H1 (cell line): Measurements from ENCODE around the gene LSM10. TPM values are rescaled to one million over a fixed set of nuclear protein-coding genes. Genes with fewer than 3 reads are reported as not detected.

Source experiments
- ASH2L ChIP-seq: fragments of 200-600, 300-600 bp; sonication (generic); IDR thresholded peaks from one replicate; pipeline ENCODE4 v1.7.1; 2017; ENCODE audit warnings: low read length
- ATF2 ChIP-seq: IDR thresholded peaks from 2 replicates; pipeline ENCODE4 v1.6.1; 2012; ENCODE audit warnings: low read length, inconsistent platforms
- CHD2 ChIP-seq: IDR thresholded peaks from 2 replicates; pipeline ENCODE4 v1.6.1; 2012; ENCODE audit warnings: low read length, improper control_type of control experiment
- E2F6 ChIP-seq: IDR thresholded peaks from 2 replicates; pipeline ENCODE4 v1.6.1; 2012; ENCODE audit warnings: inconsistent platforms
- EZH2 ChIP-seq: fragments of 200-600 bp; sonication (generic); IDR thresholded peaks from 2 replicates; pipeline ENCODE4 v1.7.1; 2012; ENCODE audit warnings: low read depth, mild to moderate bottlenecking, moderate library complexity, low read length, inconsistent platforms; ENCODE audit not compliant: severe bottlenecking
- HDAC2 ChIP-seq, 2 experiments: fragments of 300-600 bp in 1 of 2; sonication (generic) in 1 of 2; IDR thresholded peaks; 2 replicates each; pipeline ENCODE4 v1.6.1; 2011 to 2012; ENCODE audit warnings: low read depth in 2 of 2, low read length in 2 of 2, mild to moderate bottlenecking in 2 of 2, moderate library complexity in 2 of 2, borderline replicate concordance in 1 of 2, inconsistent platforms in 1 of 2
- HDAC6 ChIP-seq: IDR thresholded peaks from one replicate; pipeline ENCODE4 v1.7.1; 2012; ENCODE audit warnings: low read depth, mild to moderate bottlenecking, inconsistent platforms, low read length, moderate library complexity
- KDM5A ChIP-seq: fragments of 200-600 bp; IDR thresholded peaks from 2 replicates; pipeline ENCODE4 v1.7.1; 2012; ENCODE audit warnings: mild to moderate bottlenecking, low read length, inconsistent platforms, mixed read lengths
- POU5F1 ChIP-seq: IDR thresholded peaks from 2 replicates; pipeline ENCODE4 v1.6.1; 2011; ENCODE audit warnings: low read depth, mild to moderate bottlenecking, low read length, moderate library complexity
- RAD21 ChIP-seq, 2 experiments: IDR thresholded peaks in 1 of 2; conservative IDR thresholded peaks in 1 of 2; 2 replicates each; pipeline ENCODE4 v1.6.1; 2011; ENCODE audit warnings: low read depth in 2 of 2, low read length in 2 of 2, improper control_type of control experiment in 1 of 2, inconsistent platforms in 1 of 2, mild to moderate bottlenecking in 1 of 2, moderate library complexity in 1 of 2
- RBBP5 ChIP-seq: IDR thresholded peaks from 2 replicates; pipeline ENCODE4 v1.7.1; 2012; ENCODE audit warnings: low read depth, mild to moderate bottlenecking, inconsistent platforms, low read length, moderate library complexity, borderline replicate concordance
- RNF2 ChIP-seq: fragments of 200-900, 300-1000 bp; sonication (generic); IDR thresholded peaks from 2 replicates; pipeline ENCODE4 v1.7.1; 2016; ENCODE audit warnings: borderline replicate concordance, low read depth, mild to moderate bottlenecking, antibody characterized with exemption, low read length; ENCODE audit not compliant: poor library complexity, severe bottlenecking; ENCODE audit errors: missing control alignments
- SIN3A ChIP-seq, 2 experiments: IDR thresholded peaks in 1 of 2; conservative IDR thresholded peaks in 1 of 2; 2 replicates each; pipeline ENCODE4 v1.6.1; 2011 to 2012; ENCODE audit warnings: low read length in 2 of 2, improper control_type of control experiment in 1 of 2, low read depth in 1 of 2, mild to moderate bottlenecking in 1 of 2
- SIX5 ChIP-seq: IDR thresholded peaks from 2 replicates; pipeline ENCODE4 v1.6.1; 2011; ENCODE audit warnings: mild to moderate bottlenecking, low read depth, low read length
- SRF ChIP-seq: IDR thresholded peaks from 2 replicates; pipeline ENCODE4 v1.6.1; 2011; ENCODE audit warnings: mild to moderate bottlenecking, low read depth, low read length, moderate library complexity
- SUZ12 ChIP-seq: fragments of 200-600 bp; sonication (generic); IDR thresholded peaks from 2 replicates; pipeline ENCODE4 v1.6.1; 2012; ENCODE audit warnings: mild to moderate bottlenecking, inconsistent platforms, low read length, moderate library complexity, mixed read lengths
- TBP ChIP-seq: IDR thresholded peaks from 2 replicates; pipeline ENCODE4 v1.6.1; 2011; ENCODE audit warnings: low read depth, low read length, improper control_type of control experiment
- polyA plus RNA-seq, 7 experiments: library from polyadenylated mRNA; depleted of rRNA in 3 of 7; stranded (reverse) in 5 of 7; unstranded in 2 of 7; fragments of >200 nt in 5 of 7; fragments of 200-250 nt in 2 of 7; gene quantifications; 1 replicate in 5 of 7; 2 replicates in 1 of 7; 4 replicates in 1 of 7; pipeline versions ENCODE4 v1.2.1 to v1.2.3, GENCODE V29; 2011 to 2013; ENCODE audit warnings: missing spikeins in 2 of 7, mixed read lengths in 2 of 7
- total RNA-seq: library from RNA; stranded (reverse); fragmentation: NEBNext Ultra II Directional; extraction: Animal tissue kit (Norgen Biotek cat#: 25700); gene quantifications from 2 replicates; pipeline ENCODE4 v1.2.1, GENCODE V29; 2021
- TF ChIP-seq, protein P1 (sequence below): IDR thresholded peaks from 2 replicates; pipeline ENCODE4 v1.6.1; 2011; ENCODE audit warnings: low read length, improper control_type of control experiment

The LSM10 gene
- total and polyA plus RNA-seq, 2 of the 8 experiments (the other 6 are each of a cell fraction or from before 2014, with no cell fraction given) = 59.5 to 140 TPM

- TF ChIP-seq ASH2L (peak; percentile 78), HDAC6 (no peak), ATF2 (0 out of 2 replicates have a peak, but pooled peaks have one; percentile 16), CHD2 (no peak), POU5F1 (no peak), RAD21 (IDR thresholded peaks at IDR 0.05 in 1 of 2, conservative IDR thresholded peaks at IDR 0.05 in 1 of 2; ENCODE audit: low read depth in 2 of 2, low read length in 2 of 2) (no peak; a peak in 1 of 4 replicates), RBBP5 (no peak), RNF2 (no peak), SIX5 (peak; percentile 25; the same call in 1 of the 2 replicates), HDAC2 (IDR thresholded peaks at IDR 0.05; ENCODE audit: borderline replicate concordance in 1 of 2, low read depth in 2 of 2, low read length in 2 of 2) (no peak; a peak in 1 of 4 replicates), SUZ12 (no peak), TBP (peak; percentile 45; the same call in 1 of the 2 replicates), EZH2 (no peak), SRF (no peak), E2F6 (no peak; the same call in 1 of the 2 replicates), KDM5A (no peak), SIN3A (conservative IDR thresholded peaks at IDR 0.05 in 1 of 2, IDR thresholded peaks at IDR 0.05 in 1 of 2; ENCODE audit: low read depth in 1 of 2, low read length in 2 of 2) (peak; percentile 69 to 78; a peak in 3 of 4 replicates)
- TF ChIP-seq, protein P1, sequence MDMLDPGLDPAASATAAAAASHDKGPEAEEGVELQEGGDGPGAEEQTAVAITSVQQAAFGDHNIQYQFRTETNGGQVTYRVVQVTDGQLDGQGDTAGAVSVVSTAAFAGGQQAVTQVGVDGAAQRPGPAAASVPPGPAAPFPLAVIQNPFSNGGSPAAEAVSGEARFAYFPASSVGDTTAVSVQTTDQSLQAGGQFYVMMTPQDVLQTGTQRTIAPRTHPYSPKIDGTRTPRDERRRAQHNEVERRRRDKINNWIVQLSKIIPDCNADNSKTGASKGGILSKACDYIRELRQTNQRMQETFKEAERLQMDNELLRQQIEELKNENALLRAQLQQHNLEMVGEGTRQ = peak; percentile 85
Measured at GRCh38 chr1:36400825-36401601, 3.3 kb upstream of the LSM10 start (continued).
